ENCODE results near the gene MAN1C1.

The MAN1C1 gene

GRCh38 chr1:25739341-25739740 is 122.8 kb downstream of the MAN1C1 start:
- Histone ChIP-seq H4K5ac (ENCODE audit: low read length) (no peak overlapping the region), H3K4me3 (ENCODE audit: low read length) (no peak overlapping the region), H2BK120ac (ENCODE audit: low read depth, low read length) (no peak overlapping the region), H3K4me1 (ENCODE audit: control insufficient read depth, low read depth, low read length) (no peaks in the 10 kb centered on the region), H3K4me2 (ENCODE audit: low read length) (no peak overlapping the region), H3K27me3 (ENCODE audit: insufficient read depth, low read length, poor library complexity) (no peaks in the 10 kb centered on the region), H3K79me1 (ENCODE audit: low read length) (no peaks in the 10 kb centered on the region), H4K8ac (ENCODE audit: low read depth, low read length) (no peak overlapping the region), H2BK15ac (replicated peaks; ENCODE audit: low read depth) (no peak overlapping the region), H3K18ac (ENCODE audit: low read length) (no peak overlapping the region), H2AK5ac (ENCODE audit: low read length) (no peak overlapping the region), H3K56ac (ENCODE audit: low read length) (no peak overlapping the region), H2BK5ac (ENCODE audit: low read length) (no peak overlapping the region), H3K36me3 (ENCODE audit: control insufficient read depth, insufficient read depth, low read length) (no peaks in the 10 kb centered on the region), H3K9ac (ENCODE audit: low read length) (no peak overlapping the region), H3K23ac (ENCODE audit: low read length) (no peak overlapping the region), H3K79me2 (ENCODE audit: control insufficient read depth, insufficient read depth, low read length) (no peaks in the 10 kb centered on the region), H3K4ac (ENCODE audit: low read depth, low read length) (no peak overlapping the region), H3K27ac (ENCODE audit: low read depth, low read length) (no peak overlapping the region)
- DNase-seq: no peak
- WGBS (ENCODE audit: extremely low coverage, insufficient coverage, low lambda C conversion rate): no CpG with 5 or more reads among the region's 4 CpGs

GRCh38 chr1:25740071-25740470 is 123.5 kb downstream of the MAN1C1 start:
- H3K9ac ChIP-seq (ENCODE audit: low read length): no peak overlapping the region
- H3K18ac ChIP-seq (ENCODE audit: low read length): no peak overlapping the region
- DNase-seq: no peak
- H3K27me3 ChIP-seq (ENCODE audit: insufficient read depth, low read length, poor library complexity): no peaks in the 10 kb centered on the region
- no peak overlapping the region for H2AK5ac ChIP-seq (ENCODE audit: low read length)
- H3K4me1 ChIP-seq (ENCODE audit: control insufficient read depth, low read depth, low read length): no peaks in the 10 kb centered on the region
- H4K5ac ChIP-seq (ENCODE audit: low read length): no peak overlapping the region
- H3K23ac ChIP-seq (ENCODE audit: low read length): no peak overlapping the region
- H3K27ac ChIP-seq (ENCODE audit: low read depth, low read length): no peak overlapping the region
- no peak overlapping the region for H4K8ac ChIP-seq (ENCODE audit: low read depth, low read length)
- H3K79me1 ChIP-seq (ENCODE audit: low read length): no peaks in the 10 kb centered on the region
- no peak overlapping the region for H3K4me3 ChIP-seq (ENCODE audit: low read length)
- no peaks in the 10 kb centered on the region for H3K79me2 ChIP-seq (ENCODE audit: control insufficient read depth, insufficient read depth, low read length)
- no peak overlapping the region for H3K4ac ChIP-seq (ENCODE audit: low read depth, low read length)
- WGBS (ENCODE audit: extremely low coverage, insufficient coverage, low lambda C conversion rate): no CpG with 5 or more reads among the region's 10 CpGs
- no peak overlapping the region for H2BK15ac ChIP-seq (replicated peaks; ENCODE audit: low read depth)
- H3K56ac ChIP-seq (ENCODE audit: low read length): no peak overlapping the region
- no peak overlapping the region for H3K4me2 ChIP-seq (ENCODE audit: low read length)
- H2BK5ac ChIP-seq (ENCODE audit: low read length): no peak overlapping the region
- no peak overlapping the region for H2BK120ac ChIP-seq (ENCODE audit: low read depth, low read length)
- H3K36me3 ChIP-seq (ENCODE audit: control insufficient read depth, insufficient read depth, low read length): no peaks in the 10 kb centered on the region

- H3K36me3 ChIP-seq (ENCODE audit: control insufficient read depth, insufficient read depth, low read length): no peaks in the 10 kb centered on the region
- H3K27ac ChIP-seq (ENCODE audit: low read depth, low read length): no peak overlapping the region
- H4K8ac ChIP-seq (ENCODE audit: low read depth, low read length): no peak overlapping the region
- no peak overlapping the region for H2BK120ac ChIP-seq (ENCODE audit: low read depth, low read length)
- no peak overlapping the region for H4K5ac ChIP-seq (ENCODE audit: low read length)
- H3K79me2 ChIP-seq (ENCODE audit: control insufficient read depth, insufficient read depth, low read length): no peaks in the 10 kb centered on the region
- no peak overlapping the region for H3K4me3 ChIP-seq (ENCODE audit: low read length)
- H3K4me2 ChIP-seq (ENCODE audit: low read length): no peak overlapping the region
- no peak overlapping the region for H3K18ac ChIP-seq (ENCODE audit: low read length)
- no CpG with 5 or more reads among the region's 7 CpGs for WGBS (ENCODE audit: extremely low coverage, insufficient coverage, low lambda C conversion rate)
- H3K4ac ChIP-seq (ENCODE audit: low read depth, low read length): no peak overlapping the region
- no peak overlapping the region for H3K9ac ChIP-seq (ENCODE audit: low read length)
- H3K23ac ChIP-seq (ENCODE audit: low read length): no peak overlapping the region
- no peak overlapping the region for H2BK5ac ChIP-seq (ENCODE audit: low read length)
- H3K27me3 ChIP-seq (ENCODE audit: insufficient read depth, low read length, poor library complexity): no peaks in the 10 kb centered on the region
- H2BK15ac ChIP-seq (replicated peaks; ENCODE audit: low read depth): no peak overlapping the region
- H3K79me1 ChIP-seq (ENCODE audit: low read length): no peaks in the 10 kb centered on the region
- H3K4me1 ChIP-seq (ENCODE audit: control insufficient read depth, low read depth, low read length): peaks cover 3% of the 10 kb centered on the region
- DNase-seq: no peak
- H2AK5ac ChIP-seq (ENCODE audit: low read length): no peak overlapping the region
- no peak overlapping the region for H3K56ac ChIP-seq (ENCODE audit: low read length)
These were observed 125.7 kb downstream of the MAN1C1 start for GRCh38 chr1:25742316-25742715.

- Histone ChIP-seq H3K27ac (ENCODE audit: low read depth, low read length) (no peak overlapping the region), H3K4me2 (ENCODE audit: low read length) (no peak overlapping the region), H2BK5ac (ENCODE audit: low read length) (no peak overlapping the region), H3K18ac (ENCODE audit: low read length) (no peak overlapping the region), H3K36me3 (ENCODE audit: control insufficient read depth, insufficient read depth, low read length) (no peaks in the 10 kb centered on the region), H3K9ac (ENCODE audit: low read length) (no peak overlapping the region), H4K5ac (ENCODE audit: low read length) (no peak overlapping the region), H4K8ac (ENCODE audit: low read depth, low read length) (no peak overlapping the region), H2AK5ac (ENCODE audit: low read length) (no peak overlapping the region), H3K27me3 (ENCODE audit: insufficient read depth, low read length, poor library complexity) (no peaks in the 10 kb centered on the region), H3K23ac (ENCODE audit: low read length) (no peak overlapping the region), H2BK15ac (replicated peaks; ENCODE audit: low read depth) (no peak overlapping the region), H2BK120ac (ENCODE audit: low read depth, low read length) (no peak overlapping the region), H3K4me1 (ENCODE audit: control insufficient read depth, low read depth, low read length) (peaks cover 3% of the 10 kb centered on the region), H3K4ac (ENCODE audit: low read depth, low read length) (no peak overlapping the region), H3K79me1 (ENCODE audit: low read length) (no peaks in the 10 kb centered on the region), H3K56ac (ENCODE audit: low read length) (no peak overlapping the region), H3K4me3 (ENCODE audit: low read length) (no peak overlapping the region), H3K79me2 (ENCODE audit: control insufficient read depth, insufficient read depth, low read length) (no peaks in the 10 kb centered on the region)
- no CpG with 5 or more reads among the region's 17 CpGs for WGBS (ENCODE audit: extremely low coverage, insufficient coverage, low lambda C conversion rate)
- no peak for DNase-seq
These were observed 126.9 kb downstream of the MAN1C1 start for GRCh38 chr1:25743164-25744139.

- Histone ChIP-seq H3K27me3 (ENCODE audit: insufficient read depth, low read length, poor library complexity) (no peaks in the 10 kb centered on the region), H3K27ac (ENCODE audit: low read depth, low read length) (no peak overlapping the region), H2BK15ac (replicated peaks; ENCODE audit: low read depth) (no peak overlapping the region), H2BK120ac (ENCODE audit: low read depth, low read length) (no peak overlapping the region), H4K5ac (ENCODE audit: low read length) (no peak overlapping the region), H3K4me3 (ENCODE audit: low read length) (no peak overlapping the region), H3K4me2 (ENCODE audit: low read length) (no peak overlapping the region), H4K8ac (ENCODE audit: low read depth, low read length) (no peak overlapping the region), H3K4me1 (ENCODE audit: control insufficient read depth, low read depth, low read length) (peaks cover 3% of the 10 kb centered on the region), H3K79me2 (ENCODE audit: control insufficient read depth, insufficient read depth, low read length) (no peaks in the 10 kb centered on the region), H2BK5ac (ENCODE audit: low read length) (no peak overlapping the region), H3K56ac (ENCODE audit: low read length) (no peak overlapping the region), H3K18ac (ENCODE audit: low read length) (no peak overlapping the region), H3K36me3 (ENCODE audit: control insufficient read depth, insufficient read depth, low read length) (no peaks in the 10 kb centered on the region), H3K79me1 (ENCODE audit: low read length) (no peaks in the 10 kb centered on the region), H3K23ac (ENCODE audit: low read length) (no peak overlapping the region), H3K9ac (ENCODE audit: low read length) (no peak overlapping the region), H3K4ac (ENCODE audit: low read depth, low read length) (no peak overlapping the region), H2AK5ac (ENCODE audit: low read length) (no peak overlapping the region)
- WGBS (ENCODE audit: extremely low coverage, insufficient coverage, low lambda C conversion rate): no CpG with 5 or more reads among the region's 8 CpGs
- DNase-seq: peak; percentile 85
These were observed 127.6 kb downstream of the MAN1C1 start for GRCh38 chr1:25744140-25744581.
